LoVo (cell line): ENCODE measurements around the gene CPAMD8.

ENCODE experiments used
- DNase-seq: peaks from one replicate; pipeline ENCODE4 v3.0.0-alpha.2; 2016; ENCODE audit warnings: low spot score

CPAMD8 gene

GRCh38 chr19:16874250-16874977 lies 152.2 kb downstream of the CPAMD8 start:
- no peak for DNase-seq

DNA sequence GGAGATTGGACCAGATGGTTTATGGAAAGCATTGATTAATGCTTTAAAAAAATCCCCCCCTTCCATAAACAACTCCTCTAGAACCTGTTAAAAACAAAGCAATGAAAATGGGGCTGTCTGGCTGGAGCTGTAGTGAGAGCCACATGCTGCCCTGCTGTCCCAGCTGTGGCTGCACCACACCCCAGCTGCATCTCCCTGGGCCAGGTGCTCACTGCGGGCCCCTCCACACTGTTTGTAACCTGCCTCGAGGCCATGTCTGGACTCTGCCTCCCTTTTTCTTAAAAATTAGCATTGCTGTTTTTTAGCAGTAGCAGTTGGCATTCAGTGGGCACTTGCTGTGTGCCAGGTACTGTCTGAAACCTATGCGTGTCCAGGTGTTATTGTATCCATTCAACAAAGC lies 153.0 kb downstream of the CPAMD8 start:
- no peak for DNase-seq

DNA sequence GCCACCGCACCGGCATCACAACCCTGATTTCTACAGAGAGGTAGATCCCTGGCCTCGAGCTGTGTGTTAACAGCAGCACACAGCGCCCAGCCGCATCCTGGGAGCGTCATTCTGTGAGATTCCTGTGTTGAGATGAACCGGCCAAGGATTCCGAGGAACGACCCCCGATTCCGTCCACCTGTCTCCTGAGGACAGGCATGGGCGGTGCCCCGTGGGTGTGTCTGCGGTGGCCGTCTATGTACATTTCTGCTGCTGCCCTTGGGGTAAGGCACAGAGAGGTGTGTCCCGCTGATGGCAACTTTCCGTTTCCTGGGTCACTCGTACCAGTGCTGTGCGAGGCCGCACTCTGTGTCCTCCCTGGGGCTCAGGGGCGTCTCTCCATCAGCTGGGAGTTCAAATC lies 153.9 kb downstream of the CPAMD8 start:
- no peak for DNase-seq

GRCh38 chr19:16871871-16872270 lies 154.7 kb downstream of the CPAMD8 start:
- DNase-seq, result no peak

DNA sequence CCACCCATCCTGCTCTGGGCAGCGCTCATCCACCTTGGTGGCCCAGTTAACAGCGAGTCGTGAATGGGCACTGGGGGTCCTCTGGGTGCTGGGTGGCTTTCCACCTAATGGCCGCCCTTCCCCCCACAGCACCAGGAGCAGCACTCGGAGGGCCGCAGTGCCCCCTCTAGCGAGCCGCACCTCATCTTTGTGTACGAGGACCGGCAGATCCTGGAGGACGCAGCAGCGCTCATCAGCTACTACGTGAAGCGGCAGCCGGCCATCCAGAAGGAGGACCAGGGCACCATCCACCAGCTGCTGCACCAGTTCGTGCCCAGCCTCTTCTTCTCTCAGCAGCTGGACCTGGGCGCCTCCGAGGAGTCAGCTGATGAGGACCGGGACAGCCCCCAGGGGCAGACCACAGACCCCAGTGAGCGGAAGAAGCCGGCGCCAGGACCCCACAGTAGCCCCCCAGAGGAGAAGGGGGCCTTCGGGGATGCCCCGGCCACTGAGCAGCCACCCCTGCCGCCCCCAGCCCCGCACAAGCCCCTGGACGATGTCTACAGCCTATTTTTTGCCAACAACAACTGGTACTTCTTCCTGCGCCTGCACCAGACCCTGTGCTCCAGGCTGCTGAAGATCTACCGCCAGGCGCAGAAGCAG lies 157.2 kb downstream of the CPAMD8 start:
- no peak for DNase-seq

DNA sequence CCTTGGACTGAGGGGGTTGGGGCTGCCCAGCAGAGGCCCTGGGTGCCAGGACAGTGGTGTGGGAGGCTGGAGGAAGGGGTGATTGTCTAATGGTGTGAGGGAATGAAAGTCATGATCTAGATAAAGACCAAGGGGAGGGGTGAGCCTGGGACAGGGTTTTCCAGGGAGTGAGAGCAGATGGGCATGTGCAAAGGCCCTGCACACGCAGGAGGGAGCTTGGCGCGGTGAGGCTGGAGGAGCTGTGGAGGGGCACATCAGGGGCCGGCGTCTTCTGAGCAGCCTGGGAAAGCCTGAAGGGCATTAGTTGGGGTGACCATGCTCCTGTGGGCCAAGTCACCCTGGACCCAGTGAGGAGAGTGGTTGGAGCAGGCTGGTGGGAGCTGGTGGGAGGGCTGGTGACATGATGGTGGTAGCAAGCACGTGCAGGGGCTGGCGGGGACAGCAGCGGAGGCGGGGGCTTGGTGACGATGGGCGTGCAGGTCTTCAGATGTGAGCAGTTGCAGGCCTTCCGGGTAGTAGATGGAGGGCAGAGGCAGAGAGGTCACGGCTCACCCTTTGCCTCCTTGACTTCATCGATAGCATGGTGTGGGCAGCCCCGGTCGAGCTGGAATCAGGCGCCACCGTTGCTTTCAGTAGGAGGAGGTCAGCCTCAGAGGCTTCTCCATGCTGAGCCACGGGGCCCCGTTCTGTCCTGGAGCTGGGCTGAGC lies 158.0 kb downstream of the CPAMD8 start:
- no peak for DNase-seq

DNA sequence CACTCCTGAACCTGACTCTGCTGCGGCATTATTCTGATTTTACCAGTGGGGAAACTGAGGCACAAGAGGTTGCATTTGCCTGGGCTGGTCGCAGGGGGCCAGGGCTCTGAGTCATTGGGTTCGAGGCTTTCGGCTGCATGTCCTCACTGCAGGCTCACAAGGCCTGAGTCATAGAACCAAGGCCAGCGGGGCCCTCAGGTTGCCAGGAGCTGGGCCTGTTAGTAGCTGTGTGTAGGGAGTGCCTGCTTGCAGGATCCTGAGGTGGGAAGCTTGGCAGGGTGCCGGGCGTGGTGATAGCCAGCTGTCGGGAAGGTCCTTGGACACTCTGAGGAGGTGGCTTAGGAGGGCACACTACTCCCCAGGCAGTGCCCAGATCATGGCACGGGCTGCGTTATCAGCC lies 159.4 kb downstream of the CPAMD8 start:
- no peak for DNase-seq

DNA sequence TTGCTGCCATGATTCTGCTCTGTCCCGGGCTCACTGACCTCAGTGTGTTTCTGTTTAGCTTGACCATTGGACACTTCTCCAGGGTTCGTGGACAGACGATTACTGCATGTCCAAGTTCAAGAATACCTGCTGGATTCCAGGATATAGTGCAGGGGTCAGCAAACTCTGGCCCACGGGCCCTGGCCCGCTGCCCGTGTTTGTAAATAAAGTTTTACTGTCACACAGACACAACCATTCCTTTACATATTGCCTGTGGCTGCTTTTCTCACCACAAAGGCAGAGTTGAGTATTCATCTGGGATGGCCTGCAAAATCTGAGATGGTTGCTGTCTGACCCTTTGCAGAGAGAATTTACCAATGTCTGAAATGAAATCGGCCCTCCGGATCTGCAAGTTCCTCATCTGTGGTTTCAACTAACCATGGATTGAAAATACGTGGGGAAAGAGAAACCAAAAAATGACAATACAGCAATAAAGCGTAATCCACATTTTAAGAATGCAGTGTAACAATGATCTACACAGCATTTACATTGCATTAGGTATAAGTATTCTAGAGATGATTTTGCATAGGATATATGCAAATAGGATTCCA lies 163.7 kb downstream of the CPAMD8 start:
- no peak for DNase-seq

DNA sequence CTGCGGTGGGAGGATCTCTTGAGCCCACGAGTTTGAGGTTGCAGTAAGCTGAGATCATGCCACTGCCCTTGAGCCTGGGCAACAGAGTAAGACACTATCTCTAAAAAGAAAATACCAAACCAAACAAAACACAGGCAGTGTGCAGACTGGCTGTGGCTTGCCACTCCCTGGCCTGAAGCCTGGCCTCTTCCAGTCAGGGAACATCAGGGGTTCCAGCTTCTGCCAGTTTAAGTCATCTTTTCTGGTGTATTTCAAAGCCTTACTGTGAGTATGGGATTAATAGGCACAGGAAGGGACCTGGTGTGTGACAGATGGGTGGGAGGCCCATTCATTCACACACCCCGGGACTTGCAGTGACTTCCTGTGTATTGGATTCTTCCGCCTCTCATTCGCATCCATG lies 164.8 kb downstream of the CPAMD8 start:
- DNase-seq, result no peak

- no peak for DNase-seq
These were observed 165.6 kb downstream of the CPAMD8 start for GRCh38 chr19:16861011-16861410.

GRCh38 chr19:16860118-16860517 lies 166.5 kb downstream of the CPAMD8 start:
- DNase-seq, result no peak

- no peak for DNase-seq
These were observed 167.0 kb downstream of the CPAMD8 start for GRCh38 chr19:16859626-16860025.

DNA sequence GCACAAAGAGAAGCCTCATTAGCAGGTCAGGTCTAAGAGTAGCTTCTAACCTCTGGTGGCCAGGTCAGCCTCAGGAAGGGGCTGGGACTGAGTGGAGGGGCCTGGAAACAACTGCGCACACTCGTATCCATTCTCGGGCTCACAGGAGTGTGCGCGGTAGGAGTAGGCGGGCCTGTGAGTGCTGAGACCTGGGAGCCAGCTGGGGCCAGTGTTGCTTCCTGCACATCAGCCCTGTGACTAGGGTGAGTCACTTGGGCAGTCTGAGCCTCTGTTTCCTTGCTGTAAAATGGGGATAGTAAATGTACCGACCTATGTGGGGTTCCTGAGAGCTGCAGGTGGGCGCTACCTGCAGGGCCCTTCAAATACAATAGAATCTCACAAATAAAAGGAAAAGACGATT lies 170.5 kb downstream of the CPAMD8 start:
- no peak for DNase-seq

GRCh38 chr19:16853066-16853465 lies 173.5 kb downstream of the CPAMD8 start:
- no peak for DNase-seq

DNA sequence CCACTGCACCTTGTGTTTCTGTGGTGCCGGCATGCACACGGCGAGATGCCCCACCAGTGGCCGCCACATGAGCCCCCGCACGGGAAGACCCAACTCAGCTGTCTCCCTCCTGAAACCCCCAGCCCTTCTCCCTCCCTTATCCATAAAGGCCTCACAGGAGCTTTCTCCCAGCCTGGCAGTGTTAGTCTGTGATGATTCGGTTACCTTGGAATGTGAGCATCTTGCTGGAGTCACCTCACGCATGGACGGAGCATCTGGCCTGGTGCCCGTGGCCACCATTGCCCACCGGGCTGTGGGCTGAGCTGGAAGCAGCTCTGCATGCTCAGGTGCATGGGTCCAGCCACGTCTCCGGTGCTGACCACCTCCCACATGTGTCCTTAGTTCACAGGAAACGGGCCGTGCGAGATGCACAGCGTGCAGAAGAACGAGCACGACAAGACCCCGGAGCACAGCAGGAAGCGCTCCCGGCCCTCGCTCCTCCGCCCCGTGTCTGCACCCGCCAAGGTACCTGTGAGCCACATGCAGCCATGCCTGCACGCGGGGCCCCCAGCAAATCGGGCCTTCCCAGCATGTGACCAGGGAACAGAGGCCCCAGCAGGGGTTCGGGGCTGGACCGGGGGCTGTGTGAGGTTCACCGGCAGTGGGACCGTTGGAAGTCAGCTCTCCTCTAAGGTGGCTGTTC lies 175.4 kb downstream of the CPAMD8 start:
- DNase-seq, result no peak

- DNase-seq, result no peak
These were observed 176.5 kb downstream of the CPAMD8 start for GRCh38 chr19:16850133-16850532.

- peak; percentile 43 for DNase-seq
These were observed 177.4 kb downstream of the CPAMD8 start for GRCh38 chr19:16849168-16849567.

DNA sequence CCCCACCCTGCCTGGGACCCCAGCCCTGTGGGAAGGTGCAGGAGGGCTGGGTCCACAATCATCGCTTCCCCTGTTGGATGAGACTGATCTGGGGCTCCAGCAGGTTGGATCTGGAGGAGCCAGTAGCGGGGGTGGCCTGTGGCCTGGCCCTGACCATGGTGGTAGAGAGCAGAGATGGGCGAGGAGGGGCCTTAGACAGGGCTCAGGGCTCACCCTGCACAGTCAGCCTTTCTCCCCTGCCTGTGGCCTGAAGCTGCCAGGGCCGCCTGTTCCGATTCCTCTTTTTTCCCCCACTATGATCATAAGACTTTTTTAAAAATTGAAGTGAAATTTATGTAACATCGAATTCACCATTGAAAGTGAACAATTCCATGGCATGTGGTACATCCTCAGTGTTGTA lies 179.2 kb downstream of the CPAMD8 start:
- DNase-seq, result no peak

DNA sequence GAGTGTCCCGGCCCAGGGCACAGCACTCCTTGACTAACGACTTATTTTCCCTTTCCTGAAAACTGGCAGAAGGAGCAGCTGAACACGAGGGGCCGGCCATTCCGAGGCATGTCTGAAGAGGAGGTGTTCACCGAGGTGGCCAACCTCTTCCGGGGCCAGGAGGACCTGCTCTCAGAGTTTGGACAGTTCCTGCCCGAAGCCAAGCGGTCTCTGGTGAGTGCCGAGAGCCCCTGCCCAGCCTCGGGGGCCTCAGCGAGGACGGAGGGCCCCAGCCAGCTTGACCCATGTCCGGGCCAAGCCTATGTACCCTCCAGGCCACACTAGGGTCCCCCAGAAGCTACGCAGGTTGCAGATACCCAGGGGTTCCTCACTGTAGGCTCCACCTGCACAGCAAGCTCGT lies 179.7 kb downstream of the CPAMD8 start:
- no peak for DNase-seq
